Astrocyte of the spinal cord (primary cell): ENCODE results near the gene IFT43.

Experiments used
- DNase-seq: peaks from one replicate; pipeline ENCODE4 v3.0.0; 2011; ENCODE audit warnings: low read depth, low spot score
- H3K4me3 ChIP-seq: 2 replicates; pipeline ENCODE4 v1.5.1; 2011; ENCODE audit warnings: low read depth, mild to moderate bottlenecking, low read length, moderate library complexity
- CTCF ChIP-seq: IDR thresholded peaks from 2 replicates; pipeline ENCODE4 v1.5.1; 2012; ENCODE audit warnings: low read depth, mild to moderate bottlenecking, low read length, inconsistent platforms
- in situ Hi-C: cut with HindIII; loops from 2 replicates; pipeline ENCODE4 v1.10.0; 2017; ENCODE audit warnings: low sequenced_read_pairs

IFT43 gene

GRCh38 chr14:76097547-76097946 is 112.0 kb downstream of the IFT43 start:
- H3K4me3 ChIP-seq = no peak overlapping the region
- no peak for DNase-seq
- no peak for TF ChIP-seq CTCF
- in situ Hi-C loops = no loop called here

GRCh38 chr14:76098047-76098446 is 112.5 kb downstream of the IFT43 start:
- no peak for DNase-seq
- no peak for TF ChIP-seq CTCF
- in situ Hi-C loops = no loop called here

GRCh38 chr14:76098916-76099675 is 113.5 kb downstream of the IFT43 start:
- H3K4me3 ChIP-seq = no peak overlapping the region
- no peak for TF ChIP-seq CTCF
- in situ Hi-C loops = no loop called here
- DNase-seq = no peak

More at GRCh38 chr14:76098047-76098446, 112.5 kb downstream of the IFT43 start:
- no peak overlapping the region for H3K4me3 ChIP-seq

GRCh38 chr14:76100236-76100635 is 114.7 kb downstream of the IFT43 start:
- DNase-seq = no peak
- H3K4me3 ChIP-seq = no peak overlapping the region
- in situ Hi-C loops = no loop called here
- TF ChIP-seq CTCF = no peak

GRCh38 chr14:76101391-76102379 is 116.1 kb downstream of the IFT43 start:
- DNase-seq = no peak
- TF ChIP-seq CTCF = no peak
- no peak overlapping the region for H3K4me3 ChIP-seq
- in situ Hi-C loops = no loop called here

- DNase-seq = no peak
- no peak overlapping the region for H3K4me3 ChIP-seq
- in situ Hi-C loops = no loop called here
- no peak for TF ChIP-seq CTCF
These were observed 119.3 kb downstream of the IFT43 start for GRCh38 chr14:76104802-76105355.
